ENCODE data around the gene GLP1R.

DNA sequence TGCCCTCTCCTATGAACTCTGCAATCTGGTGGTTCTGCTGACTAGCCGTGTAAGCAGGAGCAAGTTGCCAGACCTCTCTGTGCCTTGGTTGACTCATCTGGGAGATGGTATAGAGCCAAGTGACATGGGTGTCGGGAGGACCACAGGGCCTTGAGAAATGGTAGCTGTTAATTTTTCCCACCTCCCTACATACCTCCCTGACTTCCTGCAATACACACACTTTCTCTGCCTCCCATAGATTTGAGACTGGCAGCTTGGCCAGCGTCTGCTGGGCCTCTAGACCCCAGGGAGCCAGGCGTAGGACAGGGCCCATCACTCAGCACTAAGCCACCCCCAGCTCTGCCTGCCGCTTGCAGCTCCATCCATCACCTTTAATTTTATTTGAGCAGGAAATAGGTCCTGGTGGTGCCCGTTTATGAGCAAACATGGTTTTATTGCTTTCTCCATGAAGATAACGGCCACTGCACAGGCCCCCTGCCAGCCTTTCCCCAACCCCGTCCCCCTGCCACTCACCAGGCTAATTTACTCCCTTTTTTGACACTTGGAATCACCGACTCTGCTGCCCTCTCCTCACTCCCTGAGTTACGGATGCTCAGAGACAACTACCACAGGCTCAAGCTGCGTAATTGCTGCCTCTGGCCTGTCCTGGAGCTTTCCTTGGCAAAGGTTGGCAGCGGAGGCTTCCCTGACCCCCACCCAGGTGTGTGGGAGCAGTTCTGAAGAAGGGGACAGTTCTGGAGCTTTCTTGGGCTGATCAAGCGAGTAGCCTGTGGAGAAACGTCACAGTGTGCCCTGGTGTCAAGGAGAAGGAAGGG lies 11.1 kb downstream of the GLP1R start:
- TF ChIP-seq, protein P1, sequence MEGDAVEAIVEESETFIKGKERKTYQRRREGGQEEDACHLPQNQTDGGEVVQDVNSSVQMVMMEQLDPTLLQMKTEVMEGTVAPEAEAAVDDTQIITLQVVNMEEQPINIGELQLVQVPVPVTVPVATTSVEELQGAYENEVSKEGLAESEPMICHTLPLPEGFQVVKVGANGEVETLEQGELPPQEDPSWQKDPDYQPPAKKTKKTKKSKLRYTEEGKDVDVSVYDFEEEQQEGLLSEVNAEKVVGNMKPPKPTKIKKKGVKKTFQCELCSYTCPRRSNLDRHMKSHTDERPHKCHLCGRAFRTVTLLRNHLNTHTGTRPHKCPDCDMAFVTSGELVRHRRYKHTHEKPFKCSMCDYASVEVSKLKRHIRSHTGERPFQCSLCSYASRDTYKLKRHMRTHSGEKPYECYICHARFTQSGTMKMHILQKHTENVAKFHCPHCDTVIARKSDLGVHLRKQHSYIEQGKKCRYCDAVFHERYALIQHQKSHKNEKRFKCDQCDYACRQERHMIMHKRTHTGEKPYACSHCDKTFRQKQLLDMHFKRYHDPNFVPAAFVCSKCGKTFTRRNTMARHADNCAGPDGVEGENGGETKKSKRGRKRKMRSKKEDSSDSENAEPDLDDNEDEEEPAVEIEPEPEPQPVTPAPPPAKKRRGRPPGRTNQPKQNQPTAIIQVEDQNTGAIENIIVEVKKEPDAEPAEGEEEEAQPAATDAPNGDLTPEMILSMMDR (IDR thresholded peaks at IDR 0.05) = no peak
- TF ChIP-seq POLR2A (IDR thresholded peaks at IDR 0.05) (no peak), POLR2AphosphoS5 (IDR thresholded peaks at IDR 0.05) (no peak)
